Hematopoietic multipotent progenitor cell (in vitro differentiated cells): Measurements from ENCODE around the gene PANK1. TPM values are rescaled to one million over a fixed set of nuclear protein-coding genes. Genes with fewer than 3 reads are reported as not detected.
A peak's percentile ranks its signal among the peaks of the same experiment; 100 is the strongest.

Source experiments
- DNase-seq, 3 donors: peaks; one replicate each; pipeline ENCODE4 v3.0.0-alpha.2; 2011 to 2015; ENCODE audit warnings: low read depth in 2 of 3, low spot score in 2 of 3
- total RNA-seq: library from RNA; depleted of rRNA; stranded (reverse); fragments of >200 nt; gene quantifications from one replicate; pipeline ENCODE4 v1.2.3, GENCODE V29; 2012

PANK1 gene
- 3.8 TPM for total RNA-seq

DNA sequence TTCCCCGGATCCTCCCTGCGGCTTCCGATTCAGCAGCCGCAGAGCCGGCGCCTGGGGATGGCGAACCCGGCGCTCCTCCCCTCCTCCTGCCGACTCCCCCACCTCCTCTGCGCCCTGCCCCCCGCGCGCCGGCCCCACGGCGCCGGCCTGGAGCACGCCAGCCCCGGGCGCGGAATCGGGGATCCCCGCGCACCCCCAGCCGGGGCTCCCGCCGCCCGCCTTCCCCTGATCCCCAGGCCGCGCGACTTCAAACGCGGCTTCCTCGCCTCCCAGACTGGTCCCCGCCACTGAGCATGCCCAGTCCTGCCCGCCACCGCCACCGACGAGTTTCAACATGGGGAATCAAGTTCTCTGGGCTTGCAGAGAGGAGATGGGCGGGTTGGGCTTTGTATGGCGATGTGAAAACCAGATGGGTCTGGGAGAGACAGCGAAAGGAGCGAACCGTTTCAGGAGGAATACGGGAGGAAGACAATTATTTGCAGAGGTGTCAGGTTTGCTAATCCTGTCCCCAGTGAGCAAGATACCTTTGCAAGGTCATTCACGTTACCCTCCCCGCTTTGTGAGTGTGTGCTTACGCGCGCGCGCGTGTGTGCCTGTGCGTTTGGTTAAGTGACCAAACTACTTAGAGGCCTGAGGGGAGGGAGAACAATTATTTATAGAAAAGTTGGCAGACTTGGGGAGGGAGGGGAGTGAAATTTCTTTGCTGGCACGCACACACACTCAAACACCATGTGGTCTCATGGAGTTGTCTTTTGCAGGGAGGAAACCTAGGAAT lies at the start of gene PANK1:
PANK1 (minus strand) TSS at position 276 of the 775 bp plus-strand sequence. CDS start 351 bp downstream, outside the sequence.
- DNase-seq, result peak; percentile 40 to 78 (median 70)

- no peak for DNase-seq
Measured at GRCh38 chr10:89693176-89693575, 48.1 kb upstream of the PANK1 start.

DNA sequence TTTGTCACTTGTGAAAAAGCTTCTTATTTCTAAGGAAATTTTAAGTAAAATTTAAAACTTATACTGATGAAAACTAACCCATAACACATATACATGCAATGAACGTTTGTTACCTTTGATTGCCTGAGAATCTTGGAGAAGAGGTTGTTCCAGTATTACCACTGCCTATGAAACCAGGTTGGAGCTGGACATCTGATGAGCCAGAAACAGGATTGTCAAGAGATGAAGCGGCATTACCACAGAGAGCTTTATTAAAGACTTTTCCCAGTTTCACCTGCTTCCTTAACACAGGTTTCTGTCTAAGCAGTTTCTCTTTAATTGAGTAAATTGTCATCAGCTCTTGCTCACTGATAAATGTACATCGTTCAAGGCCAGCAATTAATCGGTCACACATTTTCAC lies 47.4 kb upstream of the PANK1 start:
- no peak for DNase-seq

- no peak for DNase-seq
Measured at GRCh38 chr10:89690027-89690426, 45.0 kb upstream of the PANK1 start.

DNA sequence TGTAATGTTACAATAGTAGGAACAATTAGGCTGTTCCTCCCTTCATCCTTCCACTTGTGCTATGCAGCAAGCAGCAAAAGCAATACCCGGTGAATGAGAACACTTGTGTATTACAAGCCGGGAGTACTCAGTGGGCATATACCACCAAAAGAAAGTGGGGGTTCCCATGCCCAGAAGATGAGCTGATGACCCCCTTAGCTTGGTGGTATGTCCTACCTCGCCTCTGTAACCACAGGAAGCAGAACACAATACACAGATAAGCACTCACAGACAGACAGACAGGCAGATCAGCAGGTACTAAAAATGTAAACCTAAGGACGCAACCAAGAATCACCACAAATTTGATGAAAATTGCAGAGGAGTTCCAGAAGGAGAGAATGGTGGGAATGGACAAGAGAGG lies 40.9 kb upstream of the PANK1 start:
- DNase-seq, result peak in 2 of 3 donors; percentile 33 to 42

DNA sequence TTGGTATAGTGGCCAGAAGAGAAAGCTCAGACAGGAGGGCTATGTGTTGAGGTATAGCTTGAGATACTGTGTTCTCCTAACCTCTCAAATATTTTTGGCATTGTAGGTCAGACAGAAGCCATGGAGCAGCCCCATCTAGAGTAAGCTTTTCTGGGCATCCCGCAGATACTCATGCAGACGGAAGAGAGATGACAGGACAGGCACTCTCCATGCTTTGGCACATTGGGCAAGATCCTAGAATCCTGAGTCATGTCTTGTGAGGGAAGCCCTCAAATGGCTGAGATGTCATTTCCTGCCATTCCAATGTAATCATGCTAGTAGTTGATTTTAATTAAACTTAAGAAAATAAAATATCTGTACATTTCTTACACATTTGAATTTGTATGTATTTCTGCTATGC lies 39.6 kb upstream of the PANK1 start:
- DNase-seq, result no peak

DNA sequence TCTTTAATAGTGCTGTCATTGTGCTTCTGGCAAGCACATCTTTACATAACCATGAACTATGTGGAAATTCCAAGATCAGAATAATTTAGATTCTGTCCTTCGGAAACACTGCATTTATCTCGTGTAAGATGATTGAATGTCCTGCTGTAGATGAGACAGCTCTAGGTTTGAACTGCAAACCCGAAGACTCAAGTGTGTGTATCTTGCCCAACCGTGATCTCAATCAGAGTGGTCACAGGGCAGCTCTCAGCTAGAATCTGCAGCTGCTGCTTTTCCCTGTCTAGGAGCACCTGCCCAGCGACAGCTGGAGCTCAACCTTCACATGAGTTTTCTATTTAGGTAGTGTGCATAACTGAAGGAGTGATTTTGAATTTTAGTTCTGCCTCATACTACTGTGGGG lies 38.8 kb upstream of the PANK1 start:
- DNase-seq, result no peak

DNA sequence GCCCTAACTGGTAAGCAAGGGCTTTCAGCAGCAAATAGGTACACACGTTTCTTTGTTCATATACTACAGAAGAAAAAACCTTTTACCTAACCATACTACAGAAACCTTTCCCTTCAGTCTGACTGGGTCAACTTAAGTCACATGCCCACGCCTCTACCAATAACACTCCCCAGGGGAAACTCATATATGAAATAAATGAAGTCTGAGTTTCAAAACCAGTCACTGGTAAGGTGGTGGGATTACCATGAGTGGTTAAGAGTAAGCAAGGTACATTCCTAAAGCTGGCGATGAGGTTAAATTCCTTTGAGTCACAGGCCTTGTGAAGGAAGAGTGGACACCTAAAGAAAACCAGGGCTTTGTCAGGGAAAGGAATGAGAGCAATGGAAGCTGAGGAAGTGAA lies 34.9 kb upstream of the PANK1 start:
- no peak for DNase-seq

DNA sequence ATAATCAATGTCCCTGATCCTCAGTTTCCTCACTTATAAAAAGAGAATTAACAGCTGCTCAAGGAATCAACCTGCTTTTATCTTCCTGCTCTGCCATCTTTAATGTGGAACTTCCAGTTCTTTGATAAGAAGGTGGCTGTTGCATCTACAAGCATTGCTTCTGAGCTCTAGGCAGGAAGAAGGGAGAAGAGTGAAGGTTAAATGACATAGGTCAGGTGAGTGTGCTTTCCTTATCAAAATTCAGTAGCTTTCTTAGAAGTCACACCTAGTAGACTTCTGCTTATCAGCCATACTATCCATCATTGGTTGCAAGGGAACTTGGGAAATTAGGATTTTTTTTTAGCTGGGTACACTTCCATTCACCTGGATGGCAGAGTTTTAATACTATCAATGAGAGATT lies 32.3 kb upstream of the PANK1 start:
- no peak for DNase-seq

DNA sequence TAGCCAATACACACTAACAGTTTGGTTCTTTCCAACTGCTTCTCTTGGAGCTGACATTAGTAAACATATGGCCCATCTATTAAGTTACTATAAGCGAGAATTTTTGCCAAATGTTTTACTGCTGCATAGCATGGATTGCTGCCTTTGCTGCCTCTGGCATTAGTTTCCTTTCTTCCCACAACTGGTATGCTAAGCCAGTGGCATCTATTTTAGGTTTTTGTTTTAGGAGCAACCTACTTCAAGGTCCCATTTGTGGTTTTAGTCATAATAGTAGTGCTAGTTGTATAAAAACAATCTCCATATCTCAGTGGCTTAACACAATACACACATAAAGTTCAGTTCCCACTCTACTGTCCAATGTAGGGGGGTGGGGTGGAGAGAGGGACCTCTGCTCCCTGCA lies 25.9 kb upstream of the PANK1 start:
- no peak for DNase-seq

DNA sequence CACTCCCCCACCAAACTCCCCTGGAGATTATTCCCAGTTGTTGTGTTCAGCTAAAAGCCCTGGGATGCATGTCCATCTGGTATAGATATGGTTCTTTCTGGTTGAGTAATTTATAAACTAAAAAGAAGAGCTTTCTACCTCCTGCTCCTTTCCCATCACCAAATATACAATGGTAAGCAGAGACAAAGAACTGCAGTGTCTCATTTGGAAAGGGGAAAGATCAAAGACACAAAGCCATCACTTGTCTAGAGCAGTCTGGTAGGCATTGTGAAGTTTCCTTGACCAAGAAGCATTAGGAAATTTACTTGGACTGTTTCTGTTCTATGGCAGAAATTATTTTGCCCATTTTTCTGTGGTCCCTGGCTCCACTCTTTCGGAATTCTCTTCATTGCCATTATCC lies 24.9 kb upstream of the PANK1 start:
- no peak for DNase-seq

DNA sequence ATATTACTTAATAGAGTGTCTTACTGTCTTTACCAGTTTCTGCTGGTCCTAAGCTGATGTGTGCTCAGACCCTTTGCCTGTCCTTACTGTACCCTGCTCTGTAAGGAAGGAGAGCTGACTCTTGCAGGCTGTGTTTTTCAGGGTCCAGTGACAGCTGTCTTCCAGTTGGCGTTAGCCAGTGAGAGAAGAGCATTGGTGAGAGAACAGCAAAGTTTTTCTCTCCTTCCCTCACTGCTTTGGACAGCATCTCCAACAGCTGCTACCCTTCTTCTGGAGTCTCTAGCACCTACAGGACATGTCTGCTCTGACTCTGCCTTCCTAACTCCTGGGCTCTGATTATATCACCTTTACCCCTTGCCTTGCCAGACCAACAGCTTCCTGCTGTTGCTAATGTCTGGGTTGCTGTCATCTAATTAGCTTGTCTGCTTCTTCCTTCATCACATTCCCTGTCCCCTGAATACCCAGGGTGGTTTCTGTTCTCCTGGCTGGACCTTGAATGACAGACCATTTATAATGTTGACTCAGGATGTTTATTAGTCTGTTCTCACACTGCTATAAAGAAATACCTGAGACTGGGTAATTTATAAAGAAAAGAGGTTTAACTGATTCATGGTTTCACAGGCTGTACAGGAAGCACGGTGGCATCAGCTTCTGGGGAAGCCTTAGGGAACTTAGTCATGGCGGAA lies 23.5 kb upstream of the PANK1 start:
- no peak for DNase-seq

- no peak for DNase-seq
Measured at GRCh38 chr10:89666138-89666537, 21.1 kb upstream of the PANK1 start.

GRCh38 chr10:89665302-89665701 lies 20.3 kb upstream of the PANK1 start:
- DNase-seq, result no peak

GRCh38 chr10:89664203-89664602 lies 19.2 kb upstream of the PANK1 start:
- no peak for DNase-seq

GRCh38 chr10:89663144-89663543 lies 18.1 kb upstream of the PANK1 start:
- no peak for DNase-seq

GRCh38 chr10:89662596-89662995 lies 17.6 kb upstream of the PANK1 start:
- no peak for DNase-seq

DNA sequence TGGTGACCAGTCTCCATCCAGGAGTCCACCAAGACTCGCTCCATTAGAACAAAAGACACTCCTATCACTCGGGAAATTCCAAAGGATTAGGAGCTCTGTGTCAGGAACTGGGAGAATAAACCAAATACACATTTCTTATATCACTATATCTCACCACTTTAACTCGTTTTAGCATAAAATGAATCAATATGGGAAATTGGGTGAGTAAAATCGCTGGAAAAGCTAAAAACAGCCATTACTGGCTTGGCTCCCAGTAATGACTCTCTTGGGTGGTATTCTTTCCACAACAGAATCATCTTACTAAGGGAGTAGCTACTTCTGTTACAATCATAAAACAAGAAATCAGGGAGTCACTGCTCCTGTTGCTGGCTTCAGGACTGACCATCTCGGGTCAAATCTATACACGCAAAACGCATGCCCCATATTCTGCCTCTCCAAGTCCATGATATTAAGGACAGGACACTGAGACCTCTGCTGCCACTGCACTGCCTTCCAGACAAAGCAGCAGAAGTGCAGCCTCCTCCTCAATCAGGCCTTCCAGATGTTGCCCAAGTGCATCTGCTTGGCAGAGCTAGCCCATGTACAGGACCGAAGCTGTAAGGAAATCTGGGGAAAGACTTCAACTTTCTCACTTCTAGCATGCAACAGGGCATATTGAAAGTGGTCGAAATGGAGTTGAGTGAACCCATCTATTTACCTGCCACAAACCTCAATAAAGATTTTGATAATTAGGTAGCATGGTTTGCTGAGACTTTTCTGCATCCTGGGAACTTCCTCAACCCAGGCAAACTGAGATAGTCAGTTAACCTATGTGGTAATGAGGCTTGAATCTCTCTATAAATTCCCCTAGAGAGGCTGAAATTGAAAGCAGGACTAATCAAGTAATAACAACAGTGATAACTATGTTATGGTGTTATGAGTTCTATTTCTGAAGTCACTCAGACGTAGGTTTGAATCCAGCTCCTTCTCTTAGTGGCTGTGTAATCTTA lies 14.4 kb upstream of the PANK1 start:
- DNase-seq, result no peak

- DNase-seq, result no peak
Measured at GRCh38 chr10:89657302-89657701, 12.3 kb upstream of the PANK1 start.

DNA sequence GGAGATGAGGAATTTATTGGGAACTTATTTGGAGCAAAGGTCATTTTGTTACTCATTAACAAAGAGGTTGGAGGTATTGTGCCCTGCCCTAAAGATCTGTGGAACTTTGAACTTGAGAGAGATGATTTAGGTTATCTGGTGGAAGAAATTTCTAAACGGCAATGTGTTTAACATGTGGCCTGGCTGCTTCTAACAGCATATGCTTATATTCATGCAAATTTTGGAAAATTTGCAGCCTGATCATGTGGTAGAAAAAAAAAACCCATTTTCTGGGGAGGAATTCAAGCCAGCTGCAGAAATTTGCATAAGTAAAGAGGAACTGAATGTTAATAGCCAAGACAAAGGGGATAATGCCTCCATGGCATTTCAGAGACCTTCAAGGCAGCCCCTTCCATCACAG lies 10.7 kb upstream of the PANK1 start:
- no peak for DNase-seq

- no peak for DNase-seq
Measured at GRCh38 chr10:89653410-89653869, 8.4 kb upstream of the PANK1 start.
